CD4-positive, alpha-beta T cell (primary cell): ENCODE measurements around the gene WIPI1. TPM values are rescaled to one million over a fixed set of nuclear protein-coding genes. Genes with fewer than 3 reads are reported as not detected.

Source experiments
- ATAC-seq: fragments of 200-7000 bp; cut with Tn5 transposase; one replicate; pipeline ENCODE4 v1.10.0; 2022; ENCODE audit warnings: mild to moderate bottlenecking; ENCODE audit not compliant: poor library complexity
- CTCF ChIA-PET: fragments of 350-600 bp; sonication (Branson Sonifier 250); formaldehyde crosslinking; loops from one replicate; lab custom pipeline; 2021; ENCODE audit warnings: antibody characterized with exemption, inconsistent platforms; lab: Charles Lee
- POLR2A ChIA-PET: fragments of 350-600 bp; sonication (Branson Sonifier 250); formaldehyde crosslinking; loops from one replicate; lab custom pipeline; 2021; ENCODE audit warnings: antibody characterized with exemption, inconsistent platforms; lab: Charles Lee
- DNase-seq, 14 experiments: peaks; one replicate each; pipeline ENCODE4 v3.0.0-alpha.2; 2013 to 2020; ENCODE audit warnings: mixed read lengths in 2 of 14
- H3K27ac ChIP-seq, 2 donors: one replicate each; pipeline versions ENCODE4 v1.5.1 to v1.7.0; 2013; ENCODE audit warnings: low read length in 2 of 2, low read depth in 1 of 2, mild to moderate bottlenecking in 1 of 2
- H3K27me3 ChIP-seq, 2 experiments: 1 replicate in 1 of 2; 2 replicates in 1 of 2; pipeline versions ENCODE4 v1.6.1 to v1.7.0; 2013; ENCODE audit warnings: low read length in 2 of 2, control low read depth in 1 of 2, mild to moderate bottlenecking in 1 of 2, moderate library complexity in 1 of 2; ENCODE audit not compliant: insufficient read depth in 2 of 2, control insufficient read depth in 1 of 2
- H3K36me3 ChIP-seq: one replicate; pipeline ENCODE4 v1.6.1; 2013; ENCODE audit warnings: low read length, control low read depth; ENCODE audit not compliant: insufficient read depth
- H3K4me1 ChIP-seq: one replicate; pipeline ENCODE4 v1.6.1; 2013; ENCODE audit warnings: low read length, control low read depth; ENCODE audit not compliant: insufficient read depth
- H3K4me3 ChIP-seq: one replicate; pipeline ENCODE4 v1.5.1; 2013; ENCODE audit warnings: mild to moderate bottlenecking, low read length, moderate library complexity
- H3K9me3 ChIP-seq, 2 experiments: 1 replicate in 1 of 2; 2 replicates in 1 of 2; pipeline versions ENCODE4 v1.6.1 to v1.7.0; 2013; ENCODE audit warnings: low read length in 2 of 2, mild to moderate bottlenecking in 2 of 2, control low read depth in 1 of 2, moderate library complexity in 1 of 2; ENCODE audit not compliant: control insufficient read depth in 1 of 2, insufficient read depth in 1 of 2
- H3K27ac Mint-ChIP-seq: one replicate; pipeline ENCODE4 v1.8.0; 2020; ENCODE audit warnings: mixed read lengths
- H3K27me3 Mint-ChIP-seq: one replicate; pipeline ENCODE4 v1.8.0; 2021; ENCODE audit warnings: mixed read lengths
- H3K36me3 Mint-ChIP-seq: one replicate; pipeline ENCODE4 v1.8.0; 2021; ENCODE audit warnings: low read depth, mixed read lengths
- H3K4me1 Mint-ChIP-seq: one replicate; pipeline ENCODE4 v1.8.0; 2021; ENCODE audit warnings: low read depth, mixed read lengths
- H3K4me3 Mint-ChIP-seq: one replicate; pipeline ENCODE4 v1.8.0; 2020; ENCODE audit warnings: mild to moderate bottlenecking, mixed read lengths
- H3K9me3 Mint-ChIP-seq: one replicate; pipeline ENCODE4 v1.8.0; 2020; ENCODE audit warnings: mixed read lengths
- intact Hi-C, 2 experiments: fragments of 100-400 bp; cut with DNase I in 1 of 2; cut with micrococcal nuclease in 1 of 2; formaldehyde crosslinking; loops; one replicate each; pipeline versions ENCODE4 v1.15.1 to v1.9.0; 2023 to 2025; cut with DNase I, micrococcal nuclease
- total RNA-seq, 174 experiments: library from RNA in 2 of 174; stranded (reverse) in 2 of 174; gene quantifications; one replicate each; pipeline ENCODE4 v1.2.3 and lab custom pipeline; 2021 to 2026
- TF ChIP-seq, protein P1 (sequence below): fragments of 200-600 bp; IDR thresholded peaks from one replicate; pipeline ENCODE4 v1.8.0; 2022; ENCODE audit warnings: antibody characterized with exemption, mild to moderate bottlenecking

The WIPI1 gene
- total RNA-seq, 2 experiments from 2014 or later = 2.0 to 2.6 TPM

DNA sequence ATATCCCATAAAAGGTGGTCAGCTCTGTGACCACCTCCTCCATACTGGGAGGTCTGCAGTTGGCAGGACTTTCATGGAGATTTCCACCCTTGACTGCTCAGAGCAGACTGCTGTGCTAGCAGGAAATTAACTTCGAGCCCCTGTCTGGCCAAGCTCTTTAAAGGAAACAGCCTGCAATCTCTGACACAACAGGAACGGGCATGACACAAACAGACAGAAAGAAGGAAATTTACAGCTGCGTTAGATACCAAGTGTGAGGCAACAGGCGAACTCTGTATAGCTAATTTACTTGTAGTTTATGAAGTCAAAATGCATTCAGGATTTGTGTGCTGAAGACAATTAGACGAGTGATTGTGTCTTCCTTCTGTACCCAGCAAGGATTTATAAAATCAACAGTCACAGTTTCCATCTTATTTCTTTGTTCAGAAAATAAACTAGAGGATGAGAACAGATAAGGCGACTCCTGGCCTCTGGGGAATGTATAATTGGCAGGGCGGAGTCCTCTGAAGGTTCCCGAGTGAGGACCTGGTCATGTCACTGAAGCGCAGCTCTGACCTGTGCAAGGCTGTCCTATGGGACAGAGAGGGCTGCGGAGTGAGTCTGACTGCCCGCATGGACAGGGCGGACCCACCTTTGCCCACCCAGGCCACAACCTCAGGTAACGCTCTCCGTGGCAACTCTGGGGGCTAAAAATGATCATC is 16.1 kb downstream of the WIPI1 start:
- ChIA-PET POLR2A (interaction anchor here (0.8 to 3.1 kb wide), 3 partner anchors 16 to 150 kb away, joined by 4 to 16 read pairs (median 4); partner anchors contain the start of genes ARSG, SLC16A6 and WIPI1), CTCF (interaction anchor here (1.6 kb wide), 1 partner anchor 177 kb away, joined by 4 read pairs; no protein-coding TSS in a partner anchor)
- no peak overlapping the region for H3K4me3 Mint-ChIP-seq
- Histone ChIP-seq H3K4me3 (no peak overlapping the region), H3K4me1 (peaks cover 33% of the 10 kb centered on the region), H3K27ac (no peak overlapping the region), H3K36me3 (no peaks in the 10 kb centered on the region), H3K9me3 (no peaks in the 10 kb centered on the region), H3K27me3 (no peaks in the 10 kb centered on the region)
- DNase-seq (peak in 2 of 14 experiments; percentile 20 to 41), ATAC-seq (no peak)
- intact Hi-C loops = loop anchor here in 1 of 2 experiments (5.0 kb wide), 1 partner anchor 56 kb away; no protein-coding TSS in a partner anchor
- H3K36me3 Mint-ChIP-seq = no peaks in the 10 kb centered on the region
- H3K27me3 Mint-ChIP-seq = no peaks in the 10 kb centered on the region
- no peaks in the 10 kb centered on the region for H3K9me3 Mint-ChIP-seq
- TF ChIP-seq, protein P1, sequence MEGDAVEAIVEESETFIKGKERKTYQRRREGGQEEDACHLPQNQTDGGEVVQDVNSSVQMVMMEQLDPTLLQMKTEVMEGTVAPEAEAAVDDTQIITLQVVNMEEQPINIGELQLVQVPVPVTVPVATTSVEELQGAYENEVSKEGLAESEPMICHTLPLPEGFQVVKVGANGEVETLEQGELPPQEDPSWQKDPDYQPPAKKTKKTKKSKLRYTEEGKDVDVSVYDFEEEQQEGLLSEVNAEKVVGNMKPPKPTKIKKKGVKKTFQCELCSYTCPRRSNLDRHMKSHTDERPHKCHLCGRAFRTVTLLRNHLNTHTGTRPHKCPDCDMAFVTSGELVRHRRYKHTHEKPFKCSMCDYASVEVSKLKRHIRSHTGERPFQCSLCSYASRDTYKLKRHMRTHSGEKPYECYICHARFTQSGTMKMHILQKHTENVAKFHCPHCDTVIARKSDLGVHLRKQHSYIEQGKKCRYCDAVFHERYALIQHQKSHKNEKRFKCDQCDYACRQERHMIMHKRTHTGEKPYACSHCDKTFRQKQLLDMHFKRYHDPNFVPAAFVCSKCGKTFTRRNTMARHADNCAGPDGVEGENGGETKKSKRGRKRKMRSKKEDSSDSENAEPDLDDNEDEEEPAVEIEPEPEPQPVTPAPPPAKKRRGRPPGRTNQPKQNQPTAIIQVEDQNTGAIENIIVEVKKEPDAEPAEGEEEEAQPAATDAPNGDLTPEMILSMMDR = no peak
- peaks cover 53% of the 10 kb centered on the region for H3K4me1 Mint-ChIP-seq
- H3K27ac Mint-ChIP-seq = peak overlapping the region; percentile 61

DNA sequence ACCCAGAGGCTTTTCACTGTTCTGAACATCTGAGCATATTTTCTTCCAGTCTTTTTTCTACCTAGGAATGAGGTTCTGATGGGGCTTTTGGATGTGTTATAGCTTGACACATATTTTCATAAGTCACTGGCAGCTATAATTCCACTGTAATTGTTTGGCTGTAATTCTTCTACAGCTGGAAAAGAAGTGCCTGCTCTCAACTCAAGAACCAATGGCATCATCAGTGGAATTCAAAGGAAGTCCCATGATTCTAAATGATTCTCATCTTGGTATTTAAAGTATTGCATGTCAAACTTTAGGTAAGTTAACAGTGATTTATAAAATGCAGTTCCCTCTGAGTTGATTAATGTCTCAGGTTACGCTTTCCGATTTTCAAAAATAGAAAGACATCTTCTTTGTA is 16.8 kb downstream of the WIPI1 start:
- ATAC-seq = no peak
- POLR2A ChIA-PET = interaction anchor here (0.7 to 3.1 kb wide), 4 partner anchors 17 to 149 kb away, joined by 3 to 16 read pairs (median 4); partner anchors contain the start of genes ARSG, SLC16A6 and WIPI1
- TF ChIP-seq, protein P1 = no peak
- no peaks in the 10 kb centered on the region for H3K27me3 ChIP-seq
- H3K9me3 ChIP-seq = no peaks in the 10 kb centered on the region
- H3K36me3 Mint-ChIP-seq = no peaks in the 10 kb centered on the region
- H3K27me3 Mint-ChIP-seq = no peaks in the 10 kb centered on the region
- no peaks in the 10 kb centered on the region for H3K36me3 ChIP-seq
- H3K4me1 Mint-ChIP-seq = peaks cover 59% of the 10 kb centered on the region
- intact Hi-C loops = loop anchor here in 1 of 2 experiments (5.0 kb wide), 1 partner anchor 57 kb away; no protein-coding TSS in a partner anchor
- peak overlapping the region; percentile 11 for H3K4me3 Mint-ChIP-seq
- peak overlapping the region; percentile 61 for H3K27ac Mint-ChIP-seq
- H3K4me1 ChIP-seq = peaks cover 38% of the 10 kb centered on the region
- DNase-seq = no peak
- H3K9me3 Mint-ChIP-seq = no peaks in the 10 kb centered on the region
- H3K4me3 ChIP-seq = no peak overlapping the region
- peak overlapping the region in 1 of 2 donors; percentile 33 for H3K27ac ChIP-seq
- CTCF ChIA-PET = interaction anchor here (1.3 to 1.6 kb wide), 2 partner anchors 19 to 177 kb away, joined by 4 read pairs; no protein-coding TSS in a partner anchor

DNA sequence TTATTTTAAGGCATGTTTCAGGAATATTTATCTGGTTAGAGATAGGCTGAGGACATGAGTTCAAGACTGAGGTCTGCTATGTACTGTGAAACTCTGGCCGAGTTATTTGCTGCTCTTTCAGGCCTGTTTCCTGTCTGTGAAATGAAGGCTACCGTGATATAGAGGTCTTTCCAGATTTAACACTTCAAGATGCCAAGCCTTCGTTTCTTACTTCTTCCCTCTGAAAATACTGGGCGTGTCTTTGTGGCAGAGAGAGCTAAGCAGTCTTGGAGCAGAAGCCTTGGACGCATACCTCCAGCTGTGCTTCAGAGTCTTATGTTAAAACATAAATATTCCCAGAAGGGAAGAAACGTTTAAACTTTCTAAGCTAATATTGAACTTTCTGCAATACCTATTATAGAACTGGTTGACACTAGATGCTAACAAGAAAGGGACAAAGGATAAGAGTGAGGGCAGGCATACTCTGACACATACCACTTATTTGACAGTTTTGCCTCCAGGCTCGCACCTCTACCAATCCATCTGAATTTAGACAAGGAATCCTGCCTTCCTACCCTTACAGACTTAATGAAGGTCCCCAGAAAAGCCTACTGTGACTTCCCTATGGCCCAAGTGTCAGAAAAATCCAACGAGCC is 17.5 kb downstream of the WIPI1 start:
- H3K36me3 Mint-ChIP-seq = no peaks in the 10 kb centered on the region
- H3K4me3 Mint-ChIP-seq = no peak overlapping the region
- H3K9me3 ChIP-seq = no peaks in the 10 kb centered on the region
- no peaks in the 10 kb centered on the region for H3K27me3 Mint-ChIP-seq
- ATAC-seq (no peak), DNase-seq (no peak)
- H3K27ac ChIP-seq = peak overlapping the region in 1 of 2 donors; percentile 33
- peaks cover 38% of the 10 kb centered on the region for H3K4me1 ChIP-seq
- H3K4me3 ChIP-seq = no peak overlapping the region
- CTCF ChIA-PET = interaction anchor here (1.0 to 1.3 kb wide), 3 partner anchors 19 to 279 kb away, joined by 3 to 4 read pairs (median 3); no protein-coding TSS in a partner anchor
- TF ChIP-seq, protein P1 = no peak
- no peaks in the 10 kb centered on the region for H3K27me3 ChIP-seq
- peaks cover 59% of the 10 kb centered on the region for H3K4me1 Mint-ChIP-seq
- intact Hi-C loops = loop anchor here in 1 of 2 experiments (2.0 to 5.0 kb wide), 3 partner anchors 17 to 382 kb away; partner anchors contain the start of gene WIPI1
- no peaks in the 10 kb centered on the region for H3K9me3 Mint-ChIP-seq
- no peaks in the 10 kb centered on the region for H3K36me3 ChIP-seq
- peak overlapping the region; percentile 95 for H3K27ac Mint-ChIP-seq
- POLR2A ChIA-PET = interaction anchor here (0.6 to 3.1 kb wide), 4 partner anchors 142 to 234 kb away, joined by 3 to 16 read pairs (median 3); partner anchors contain the start of genes ARSG and SLC16A6
